Activated T-cell treated with anti-CD3 and anti-CD28 coated beads for 4 hours (primary cell): ENCODE measurements around the gene GALNT2.

Experiments
- DNase-seq: peaks from one replicate; pipeline ENCODE4 v3.0.0-alpha.2; 2020

Gene GALNT2

DNA sequence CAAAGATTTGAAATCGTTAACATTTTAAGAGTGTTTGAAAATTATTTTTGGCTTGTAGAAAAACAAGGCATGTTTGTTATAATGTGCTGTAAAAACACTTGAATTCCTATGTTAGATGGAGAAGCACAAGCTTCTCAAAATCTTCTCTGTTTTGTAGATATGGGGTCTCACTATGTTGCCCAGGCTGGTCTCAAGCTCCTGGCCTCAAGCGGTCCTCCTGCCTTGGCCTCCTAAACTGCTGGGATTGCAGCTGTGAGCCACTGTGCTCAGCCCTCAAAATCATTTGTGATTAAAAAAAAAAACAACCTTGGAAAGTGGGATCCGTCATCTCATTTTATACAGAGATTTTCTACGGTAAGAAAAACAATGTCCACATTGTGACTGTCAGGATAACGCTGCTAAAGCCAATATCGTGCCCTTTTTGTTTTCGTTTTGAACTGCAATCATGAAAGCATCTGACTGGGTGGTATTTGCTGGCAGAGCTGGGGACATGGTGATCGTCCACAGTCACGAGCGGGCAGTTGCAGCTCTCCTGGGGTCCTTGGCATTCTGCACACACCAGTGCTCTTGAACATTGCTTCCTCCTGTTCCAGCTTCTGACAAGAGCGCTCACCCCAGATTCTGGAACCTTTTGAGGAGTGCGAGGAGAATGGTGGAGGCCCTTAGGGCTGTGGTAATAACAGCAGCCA, 246.6 kb downstream of the GALNT2 start:
- DNase-seq, result no peak

DNA sequence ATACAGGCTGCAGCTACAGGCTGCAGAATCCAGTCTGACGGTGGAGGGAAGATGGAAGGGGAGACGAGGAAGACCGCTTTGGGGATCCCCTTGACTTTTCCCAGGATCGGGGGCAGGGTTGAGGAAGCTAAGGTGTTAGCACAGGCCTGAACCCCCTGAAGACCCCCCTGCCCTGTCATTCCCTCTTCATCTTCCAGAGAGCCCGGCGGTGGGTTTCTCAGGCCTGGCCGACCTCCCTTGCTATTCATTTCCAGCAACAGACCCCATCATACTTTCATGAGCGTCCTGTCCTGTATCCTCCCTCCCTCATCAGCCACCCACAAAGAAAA, 247.1 kb downstream of the GALNT2 start:
- DNase-seq, result no peak

GRCh38 chr1:230315099-230315498, 248.1 kb downstream of the GALNT2 start:
- DNase-seq, result no peak

DNA sequence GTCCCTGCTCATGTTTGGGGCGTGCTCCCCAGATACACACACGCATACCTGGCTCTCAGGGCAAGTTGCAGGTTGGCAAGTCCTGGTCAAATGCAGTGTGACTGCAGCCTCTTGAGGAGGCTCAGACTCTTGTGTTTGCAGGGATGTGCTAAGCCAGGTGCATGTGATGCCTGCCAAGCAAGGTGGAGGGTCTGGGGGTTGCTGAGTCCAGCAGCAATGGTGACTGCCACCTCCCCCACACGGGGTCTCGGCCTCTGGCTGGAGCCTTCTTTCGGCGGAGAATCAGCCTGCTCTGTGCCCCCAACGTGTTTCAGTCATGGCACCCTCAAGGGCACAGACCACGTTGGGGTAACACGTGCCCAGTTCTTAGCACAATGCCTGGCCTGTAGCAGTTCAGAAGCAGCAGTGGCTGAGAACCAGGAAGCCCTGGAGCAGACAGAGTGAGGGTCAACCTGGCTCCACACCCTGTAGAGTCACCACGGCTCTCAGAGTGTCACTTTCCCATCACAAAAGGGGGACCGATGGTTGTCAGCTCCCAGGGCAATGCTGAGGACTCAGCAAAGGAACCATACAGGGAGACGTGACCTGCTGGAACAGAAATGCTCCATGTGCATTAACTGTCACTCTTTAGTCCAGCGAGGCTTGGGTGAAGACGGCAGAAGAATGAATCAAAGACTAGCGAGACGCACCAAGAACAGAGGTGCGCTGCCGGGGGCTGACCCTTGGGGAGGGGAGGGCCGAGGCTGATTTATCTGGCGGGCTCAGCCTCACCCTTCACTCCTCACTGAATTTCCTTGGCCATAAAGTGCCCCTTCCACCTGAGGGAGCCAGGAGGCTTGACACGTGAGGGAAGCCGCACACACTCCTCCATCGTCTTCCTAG, 250.1 kb downstream of the GALNT2 start:
- DNase-seq, result no peak

DNA sequence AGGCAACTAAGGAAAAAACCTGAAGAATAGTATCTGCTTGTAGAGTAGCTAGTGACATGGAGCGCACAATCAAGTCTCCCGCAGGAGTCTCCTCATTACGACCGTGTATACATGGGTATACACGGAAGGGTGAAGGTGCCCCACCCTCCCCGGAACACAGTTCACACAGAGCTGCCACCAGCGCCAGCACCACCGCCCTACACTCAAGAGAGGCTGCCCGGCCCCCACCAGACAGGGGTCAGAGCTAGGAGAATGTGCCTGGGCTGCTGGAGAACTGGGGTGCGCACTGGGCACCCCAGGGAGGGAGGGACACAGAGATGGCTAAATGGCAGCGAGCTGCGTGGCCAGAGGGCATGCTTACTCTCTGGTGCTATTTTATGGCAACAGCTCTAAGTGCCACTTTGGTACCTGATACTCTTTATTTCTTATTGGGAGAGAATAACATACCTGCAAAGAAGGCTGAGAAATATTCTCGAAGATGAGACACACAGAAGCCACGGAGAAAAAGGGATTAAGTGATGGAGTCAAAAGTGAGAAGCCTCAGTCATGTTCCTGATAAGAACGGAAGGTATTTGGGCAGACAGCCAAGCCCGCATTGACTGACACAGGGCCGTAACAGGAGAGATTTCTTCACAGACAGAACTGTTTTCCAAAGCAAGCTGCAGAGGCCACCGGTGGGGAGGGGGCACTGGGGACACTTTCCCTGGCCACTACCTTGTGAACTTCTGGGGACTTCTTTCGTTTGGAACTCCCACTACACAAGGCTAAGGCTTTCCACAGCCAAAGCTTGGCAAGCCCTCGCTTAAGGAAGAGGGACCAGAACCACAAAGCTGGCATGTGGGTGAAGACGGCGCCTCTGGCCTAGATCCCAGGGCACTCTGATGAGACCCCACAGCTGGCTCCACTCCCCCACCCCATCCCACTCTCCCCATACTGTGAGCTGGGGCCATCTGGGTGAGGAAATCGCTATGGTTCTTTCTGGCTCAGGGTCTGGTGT, 251.1 kb downstream of the GALNT2 start:
- no peak for DNase-seq

GRCh38 chr1:230319014-230319747, 252.1 kb downstream of the GALNT2 start:
- DNase-seq, result no peak

GRCh38 chr1:230320804-230321203, 253.8 kb downstream of the GALNT2 start:
- DNase-seq, result no peak

DNA sequence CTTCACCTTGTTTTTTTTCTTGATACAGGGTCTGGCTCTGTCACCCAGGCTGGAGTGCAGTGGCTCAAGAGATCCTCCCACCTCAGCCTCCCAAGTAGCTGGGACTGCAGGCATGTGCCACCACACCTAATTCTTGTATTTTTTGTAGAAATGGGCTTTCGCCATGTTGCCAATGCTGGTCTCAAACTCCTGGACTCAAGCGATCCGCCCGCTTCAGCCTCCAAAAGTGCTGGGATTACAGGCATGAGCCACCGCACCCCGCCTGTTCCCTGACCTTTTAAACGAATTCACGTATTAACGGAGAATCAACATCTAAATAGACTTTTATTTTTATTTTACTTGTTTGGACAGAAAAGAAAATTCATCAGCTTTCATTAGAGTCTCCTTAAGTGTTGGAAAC, 254.3 kb downstream of the GALNT2 start:
- no peak for DNase-seq

DNA sequence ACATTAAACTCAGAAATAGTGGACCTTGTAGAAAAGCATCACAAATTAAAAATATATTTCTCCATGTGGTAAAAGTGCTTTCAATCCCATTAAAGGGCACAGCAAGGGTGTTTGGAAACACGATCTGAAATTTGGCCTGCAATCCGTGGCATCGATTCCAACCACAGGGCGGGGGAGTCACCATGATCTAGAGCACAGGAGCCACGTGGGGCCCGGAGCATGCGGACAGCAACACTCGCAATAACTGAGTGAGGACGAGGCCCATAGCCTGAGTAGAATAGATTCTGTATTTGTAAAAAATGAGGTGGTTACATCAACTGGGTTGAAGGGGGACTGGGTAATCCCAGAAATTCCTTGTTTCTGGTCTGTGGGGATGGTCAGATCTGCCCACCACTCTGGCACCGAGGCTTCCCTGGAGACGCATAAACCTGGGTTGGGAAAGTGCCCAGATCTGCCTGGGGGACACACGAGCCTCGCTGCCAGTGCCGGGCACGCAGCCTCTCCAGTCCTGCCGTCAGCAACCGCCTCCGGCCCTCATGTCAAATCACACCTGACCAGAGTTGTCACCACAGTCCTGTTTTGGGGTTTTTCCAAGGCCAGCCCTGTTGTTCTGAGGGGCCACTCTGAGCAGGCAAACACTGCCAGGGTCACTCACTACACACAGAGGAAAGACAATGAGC, 254.8 kb downstream of the GALNT2 start:
- DNase-seq, result no peak

- no peak for DNase-seq
These were observed 255.4 kb downstream of the GALNT2 start for GRCh38 chr1:230322421-230322756.

GRCh38 chr1:230322967-230323547, 256.0 kb downstream of the GALNT2 start:
- DNase-seq, result no peak

DNA sequence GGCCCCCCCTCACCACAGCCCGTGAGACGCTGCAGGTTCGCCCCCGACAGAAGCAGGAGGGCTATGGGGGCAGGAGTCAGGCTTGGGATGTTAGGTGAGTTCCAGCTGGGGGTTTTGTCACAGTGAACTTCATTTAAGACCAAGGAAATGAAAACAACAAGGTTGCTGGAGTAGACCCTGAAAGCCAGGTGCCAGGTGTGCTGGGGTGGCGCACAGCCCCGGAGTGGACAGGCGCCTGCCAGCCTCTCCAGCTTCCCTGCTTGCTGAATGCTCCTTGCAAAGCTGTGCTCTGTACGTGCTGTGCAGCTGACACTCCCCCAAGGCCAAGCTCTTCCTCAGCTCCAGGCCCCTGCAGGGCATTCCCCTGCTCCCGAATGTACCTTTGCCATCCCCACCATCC, 256.6 kb downstream of the GALNT2 start:
- DNase-seq, result no peak

- DNase-seq, result no peak
These were observed 260.2 kb downstream of the GALNT2 start for GRCh38 chr1:230326971-230327891.

DNA sequence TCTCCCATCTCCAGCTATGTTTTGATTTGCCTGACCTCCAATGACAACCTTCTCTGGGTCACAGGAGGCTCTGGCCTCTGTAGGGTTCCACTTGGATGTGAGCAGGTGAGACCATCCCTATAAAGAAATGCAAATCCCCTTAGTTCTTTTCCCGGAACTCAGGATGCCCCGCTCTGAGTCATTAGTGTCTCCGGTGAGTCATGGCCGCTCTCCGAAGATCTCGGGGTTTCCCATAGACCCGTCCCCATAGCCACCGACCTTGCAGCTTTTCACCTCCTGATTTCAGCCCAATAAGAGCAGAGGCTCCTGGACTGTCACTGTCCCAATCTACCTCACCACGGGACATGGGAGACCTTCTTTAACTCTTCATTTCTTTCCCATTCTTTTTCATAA, 260.9 kb downstream of the GALNT2 start:
- no peak for DNase-seq

GRCh38 chr1:230328342-230329015, 261.4 kb downstream of the GALNT2 start:
- no peak for DNase-seq

- no peak for DNase-seq
These were observed 263.1 kb downstream of the GALNT2 start for GRCh38 chr1:230330157-230330556.
